ENCODE results near the gene NRL. TPM values are rescaled to one million over a fixed set of nuclear protein-coding genes. Genes with fewer than 3 reads are reported as not detected.
"Not testable (repeated sequence)": the region's sequence is repeated elsewhere in the genome, so short reads cannot be mapped to it uniquely, and the experiment has no call there.

The NRL gene
- total and polyA plus RNA-seq, 5 donors = 0.79 to 2.9 (median 2.6) TPM

- no peaks in the 10 kb centered on the region for H3K27me3 ChIP-seq (ENCODE audit: control insufficient read depth, insufficient read depth)
- no peaks in the 10 kb centered on the region for H3K4me1 ChIP-seq (ENCODE audit: control insufficient read depth, insufficient read depth, low read length)
- no peaks in the 10 kb centered on the region for H3K9me3 ChIP-seq (ENCODE audit: control insufficient read depth, low read length)
- WGBS = 76% methylated on average over 10 of the region's 10 CpGs
- DNase-seq (no peak), ATAC-seq (no peak)
- H3K27ac ChIP-seq (ENCODE audit: low read length) = no peak overlapping the region
- intact Hi-C loops (cut with DNase I) = loop anchor here (5.0 to 10.0 kb wide), 3 partner anchors 36 to 51 kb away; partner anchors contain the start of gene PCK2 (in 1 of the 4)
- no peak overlapping the region for H3K4me3 ChIP-seq (ENCODE audit: low read length)
These were observed 58.6 kb downstream of the NRL start for GRCh38 chr14:24055971-24056799.

- ATAC-seq = no peak
- Histone ChIP-seq H3K27me3 (ENCODE audit: control insufficient read depth, insufficient read depth) (no peaks in the 10 kb centered on the region), H3K4me1 (ENCODE audit: control insufficient read depth, insufficient read depth, low read length) (no peaks in the 10 kb centered on the region), H3K4me3 (ENCODE audit: low read length) (no peak overlapping the region), H3K9me3 (ENCODE audit: control insufficient read depth, low read length) (no peaks in the 10 kb centered on the region), H3K27ac (ENCODE audit: low read length) (no peak overlapping the region)
- WGBS = 92% methylated on average over 9 of the region's 9 CpGs
- no peak for DNase-seq
- intact Hi-C loops (cut with DNase I) = loop anchor here (5.0 to 10.0 kb wide), 3 partner anchors 38 to 53 kb away; partner anchors contain the start of gene PCK2 (in 1 of the 4)
These were observed 60.1 kb downstream of the NRL start for GRCh38 chr14:24054646-24055045.

- ATAC-seq (no peak), DNase-seq (peak in 1 of 3 donors; percentile 37)
- Histone ChIP-seq H3K4me1 (ENCODE audit: control insufficient read depth, insufficient read depth, low read length) (no peaks in the 10 kb centered on the region), H3K9me3 (ENCODE audit: control insufficient read depth, low read length) (no peaks in the 10 kb centered on the region), H3K27ac (ENCODE audit: low read length) (no peak overlapping the region), H3K27me3 (ENCODE audit: control insufficient read depth, insufficient read depth) (no peaks in the 10 kb centered on the region), H3K4me3 (ENCODE audit: low read length) (no peak overlapping the region)
- 81% methylated on average over 6 of the region's 6 CpGs for WGBS
- intact Hi-C loops (cut with DNase I) = loop anchor here in 2 of 4 donors (10.0 kb wide), 1 partner anchor 51 kb away; no protein-coding TSS in a partner anchor
These were observed 60.5 kb downstream of the NRL start for GRCh38 chr14:24054324-24054641.

GRCh38 chr14:24053548-24054323, 61.0 kb downstream of the NRL start:
- Histone ChIP-seq H3K27ac (ENCODE audit: low read length) (no peak overlapping the region), H3K4me3 (ENCODE audit: low read length) (no peak overlapping the region), H3K4me1 (ENCODE audit: control insufficient read depth, insufficient read depth, low read length) (no peaks in the 10 kb centered on the region), H3K9me3 (ENCODE audit: control insufficient read depth, low read length) (no peaks in the 10 kb centered on the region), H3K27me3 (ENCODE audit: control insufficient read depth, insufficient read depth) (no peaks in the 10 kb centered on the region)
- no peak for DNase-seq
- intact Hi-C loops (cut with DNase I) = loop anchor here in 2 of 4 donors (10.0 kb wide), 1 partner anchor 51 kb away; no protein-coding TSS in a partner anchor
- WGBS = 72% methylated on average over 10 of the region's 10 CpGs
- ATAC-seq = no peak

- DNase-seq (peak in 1 of 3 donors; percentile 40), ATAC-seq (no peak)
- WGBS = 52% methylated on average over 20 of the region's 20 CpGs
- no peak overlapping the region for H3K27ac ChIP-seq (ENCODE audit: low read length)
- no peaks in the 10 kb centered on the region for H3K4me1 ChIP-seq (ENCODE audit: control insufficient read depth, insufficient read depth, low read length)
- intact Hi-C loops (cut with DNase I) = loop anchor here in 2 of 4 donors (10.0 kb wide), 1 partner anchor 52 kb away; no protein-coding TSS in a partner anchor
- H3K27me3 ChIP-seq (ENCODE audit: control insufficient read depth, insufficient read depth) = no peaks in the 10 kb centered on the region
- H3K4me3 ChIP-seq (ENCODE audit: low read length) = no peak overlapping the region
- H3K9me3 ChIP-seq (ENCODE audit: control insufficient read depth, low read length) = no peaks in the 10 kb centered on the region
These were observed 61.8 kb downstream of the NRL start for GRCh38 chr14:24052656-24053547.

- Histone ChIP-seq H3K27ac (ENCODE audit: low read length) (no peak within 1 kb of the TSS), H3K4me1 (ENCODE audit: control insufficient read depth, insufficient read depth, low read length) (no peaks in the 10 kb centered on the region), H3K27me3 (ENCODE audit: control insufficient read depth, insufficient read depth) (no peaks in the 10 kb centered on the region), H3K9me3 (ENCODE audit: control insufficient read depth, low read length) (no peaks in the 10 kb centered on the region), H3K4me3 (ENCODE audit: low read length) (peak within 1 kb of the TSS; percentile 52)
- intact Hi-C loops (cut with DNase I) = loop anchor here in 2 of 4 donors (10.0 kb wide), 1 partner anchor 53 kb away; no protein-coding TSS in a partner anchor
- WGBS = under 1% methylated on average over 92 of the region's 92 CpGs
- peak; percentile 91 to 94 for ATAC-seq
- peak; percentile 70 to 89 (median 89) for DNase-seq
These were observed 62.7 kb downstream of the NRL start, which contains the start of gene CARMIL3 for GRCh38 chr14:24051789-24052655. Gene CARMIL3, plus strand, starts transcription at chr14:24052009. Its CDS starts 145 bp downstream, at chr14:24052154.

- Histone ChIP-seq H3K4me3 (ENCODE audit: low read length) (peak overlapping the region; percentile 52), H3K27me3 (ENCODE audit: control insufficient read depth, insufficient read depth) (no peaks in the 10 kb centered on the region), H3K27ac (ENCODE audit: low read length) (no peak overlapping the region), H3K4me1 (ENCODE audit: control insufficient read depth, insufficient read depth, low read length) (no peaks in the 10 kb centered on the region), H3K9me3 (ENCODE audit: control insufficient read depth, low read length) (no peaks in the 10 kb centered on the region)
- ATAC-seq = peak; percentile 22 to 50
- DNase-seq = peak in 1 of 3 donors; percentile 68
- intact Hi-C loops (cut with DNase I) = loop anchor here in 2 of 4 donors (10.0 kb wide), 1 partner anchor 54 kb away; no protein-coding TSS in a partner anchor
- 22% methylated on average over 20 of the region's 20 CpGs for WGBS
These were observed 63.5 kb downstream of the NRL start for GRCh38 chr14:24051176-24051788.

GRCh38 chr14:24050753-24051152, 64.0 kb downstream of the NRL start:
- intact Hi-C loops (cut with DNase I) = loop anchor here in 2 of 4 donors (10.0 kb wide), 1 partner anchor 54 kb away; no protein-coding TSS in a partner anchor
- not testable (repeated sequence) for ATAC-seq; H3K4me1 ChIP-seq (ENCODE audit: control insufficient read depth, insufficient read depth, low read length); H3K4me3 ChIP-seq (ENCODE audit: low read length); H3K9me3 ChIP-seq (ENCODE audit: control insufficient read depth, low read length); H3K27ac ChIP-seq (ENCODE audit: low read length); H3K27me3 ChIP-seq (ENCODE audit: control insufficient read depth, insufficient read depth); DNase-seq
- 72% methylated on average over 8 of the region's 8 CpGs for WGBS

- 66% methylated on average over 2 of the region's 2 CpGs for WGBS
- DNase-seq; H3K27me3 ChIP-seq (ENCODE audit: control insufficient read depth, insufficient read depth); H3K4me1 ChIP-seq (ENCODE audit: control insufficient read depth, insufficient read depth, low read length); H3K27ac ChIP-seq (ENCODE audit: low read length); H3K9me3 ChIP-seq (ENCODE audit: control insufficient read depth, low read length); ATAC-seq; H3K4me3 ChIP-seq (ENCODE audit: low read length); intact Hi-C loops (cut with DNase I): not testable (repeated sequence)
These were observed 65.7 kb downstream of the NRL start for GRCh38 chr14:24049002-24049401.
